HCT116 (cell line): ENCODE measurements around the gene ZNF750. TPM values are rescaled to one million over a fixed set of nuclear protein-coding genes. Genes with fewer than 3 reads are reported as not detected.

Experiments used
- ATAC-seq: fragments of 200-7000 bp; cut with Tn5 transposase; 2 replicates; pipeline ENCODE4 v1.9.1; 2020; ENCODE audit warnings: mild to moderate bottlenecking, moderate library complexity
- BruUV-seq: library from RNA; stranded (reverse); fragments of 400-500 nt; replicated peaks from 2 replicates; lab custom pipeline; 2021; lab: Mats Ljungman, UMichigan
- CTCF ChIA-PET: fragments of 300-600 bp; sonication (Branson Sonifier 250); formaldehyde crosslinking; loops from one replicate; lab custom pipeline; 2021; ENCODE audit warnings: antibody characterized with exemption; lab: Charles Lee
- POLR2A ChIA-PET: fragments of 300-600, 350-600 bp; sonication (Branson Sonifier 250); formaldehyde crosslinking; loops from one replicate; lab custom pipeline; 2021; ENCODE audit warnings: antibody characterized with exemption; lab: Charles Lee
- RAD21 ChIA-PET, 2 experiments: fragments of 300-600 bp; sonication (Branson Sonifier 250); formaldehyde crosslinking; loops; one replicate each; lab custom pipeline; 2023; ENCODE audit warnings: low total read pairs in 2 of 2; ENCODE audit not compliant: uncharacterized antibody in 2 of 2, unreplicated experiment in 2 of 2, low non-redundant PET in 1 of 2; lab: Charles Lee
- DNase-seq: peaks from one replicate; pipeline ENCODE4 v3.0.0-alpha.2; 2010; ENCODE audit warnings: low read depth, low spot score
- H2AFZ ChIP-seq: fragments of 200-600 bp; shearing (Covaris generic), sonication (generic); 2 replicates; pipeline ENCODE4 v1.6.1; 2017; ENCODE audit warnings: low read depth, mixed run types, mixed read lengths, antibody characterized with exemption, low read length; ENCODE audit not compliant: poor library complexity, severe bottlenecking
- H3K27ac ChIP-seq: 2 replicates; pipeline ENCODE4 v1.5.1; 2012; ENCODE audit warnings: low read depth, low read length
- H3K27me3 ChIP-seq: fragments of 200-600 bp; sonication (generic); 2 replicates; pipeline ENCODE4 v1.6.1; 2016; ENCODE audit warnings: mixed run types, low read length, mixed read lengths; ENCODE audit not compliant: insufficient read depth
- H3K36me3 ChIP-seq, 2 experiments: fragments of 200-500 bp in 1 of 2; fragments of 200-600 bp in 1 of 2; sonication (Bioruptor generic) in 1 of 2; sonication (generic) in 1 of 2; 2 replicates each; pipeline versions ENCODE4 v1.5.1 to v1.6.1; 2014 to 2016; ENCODE audit warnings: low read length in 2 of 2, inconsistent platforms in 1 of 2, mixed read lengths in 1 of 2, mixed run types in 1 of 2; ENCODE audit not compliant: insufficient read depth in 2 of 2, control insufficient read depth in 1 of 2
- H3K4me1 ChIP-seq, 2 experiments: fragments of 200-600 bp in 1 of 2; sonication (generic) in 1 of 2; 2 replicates each; pipeline versions ENCODE4 v1.5.1 to v1.6.1; 2012 to 2017; ENCODE audit warnings: low read length in 2 of 2, inconsistent platforms in 1 of 2, mild to moderate bottlenecking in 1 of 2, mixed read lengths in 1 of 2, mixed run types in 1 of 2, moderate library complexity in 1 of 2; ENCODE audit not compliant: insufficient read depth in 2 of 2, control insufficient read depth in 1 of 2
- H3K4me2 ChIP-seq: fragments of 200-600 bp; sonication (generic); 2 replicates; pipeline ENCODE4 v1.6.1; 2017; ENCODE audit warnings: mixed run types, low read length, mixed read lengths
- H3K4me3 ChIP-seq, 2 experiments: fragments of 200-600 bp in 1 of 2; sonication (generic) in 1 of 2; replicated peaks in 1 of 2; 2 replicates each; pipeline ENCODE4 v1.5.1; 2011 to 2016; ENCODE audit warnings: low read length in 2 of 2, control low read depth in 1 of 2, low read depth in 1 of 2, mild to moderate bottlenecking in 1 of 2, mixed read lengths in 1 of 2, mixed run types in 1 of 2
- H3K79me2 ChIP-seq: fragments of 200-600 bp; sonication (generic); 2 replicates; pipeline ENCODE4 v1.6.1; 2017; ENCODE audit warnings: mild to moderate bottlenecking, mixed run types, low read length, moderate library complexity, mixed read lengths; ENCODE audit not compliant: insufficient read depth
- H3K9ac ChIP-seq: fragments of 200-600 bp; sonication (generic); 2 replicates; pipeline ENCODE4 v1.6.1; 2016; ENCODE audit warnings: low read length, mixed read lengths
- H3K9me2 ChIP-seq: fragments of 200-600 bp; sonication (generic), shearing (Covaris generic); 2 replicates; pipeline ENCODE4 v1.6.1; 2017; ENCODE audit warnings: mixed run types, mild to moderate bottlenecking, moderate library complexity; ENCODE audit not compliant: insufficient read depth
- H3K9me3 ChIP-seq, 2 experiments: fragments of 200-500 bp in 1 of 2; fragments of 200-600 bp in 1 of 2; sonication (Bioruptor generic) in 1 of 2; sonication (generic) in 1 of 2; 2 replicates each; pipeline ENCODE4 v1.6.1; 2014 to 2017; ENCODE audit warnings: low read length in 2 of 2, mixed read lengths in 2 of 2, inconsistent platforms in 1 of 2, low read depth in 1 of 2, mild to moderate bottlenecking in 1 of 2, mixed run types in 1 of 2, moderate library complexity in 1 of 2; ENCODE audit not compliant: control insufficient read depth in 1 of 2, insufficient read depth in 1 of 2
- H4K20me1 ChIP-seq: fragments of 200-600 bp; sonication (generic), shearing (Covaris generic); 2 replicates; pipeline ENCODE4 v1.6.1; 2017; ENCODE audit warnings: mixed run types, mild to moderate bottlenecking, moderate library complexity; ENCODE audit not compliant: insufficient read depth
- CEBPB ChIP-seq: IDR thresholded peaks from 2 replicates; pipeline ENCODE4 v1.6.1; 2012; ENCODE audit warnings: low read depth
- CTCF ChIP-seq, 3 experiments: fragments of 200-600 bp in 1 of 3; sonication (generic) in 1 of 3; IDR thresholded peaks in 2 of 3; conservative IDR thresholded peaks in 1 of 3; 2 replicates each; pipeline ENCODE4 v1.5.1; 2012 to 2017; ENCODE audit warnings: low read depth in 2 of 3, low read length in 2 of 3, antibody characterized with exemption in 1 of 3, borderline replicate concordance in 1 of 3, control low read depth in 1 of 3, mild to moderate bottlenecking in 1 of 3, mixed read lengths in 1 of 3, mixed run types in 1 of 3, moderate library complexity in 1 of 3; ENCODE audit not compliant: insufficient read depth in 1 of 3
- EGR1 ChIP-seq: IDR thresholded peaks from 2 replicates; pipeline ENCODE4 v1.6.1; 2012; ENCODE audit warnings: low read depth
- ELF1 ChIP-seq: IDR thresholded peaks from 2 replicates; pipeline ENCODE4 v1.6.1; 2012; ENCODE audit warnings: low read depth, borderline replicate concordance
- EZH2phosphoT487 ChIP-seq: fragments of 200-600 bp; IDR thresholded peaks from 2 replicates; pipeline ENCODE4 v1.6.1; 2018; ENCODE audit warnings: antibody characterized with exemption, borderline replicate concordance
- FOSL1 ChIP-seq: IDR thresholded peaks from 2 replicates; pipeline ENCODE4 v1.6.1; 2012; ENCODE audit warnings: low read depth
- MAX ChIP-seq: IDR thresholded peaks from 2 replicates; pipeline ENCODE4 v1.6.1; 2012
- POLR2AphosphoS5 ChIP-seq: IDR thresholded peaks from 2 replicates; pipeline ENCODE4 v1.6.1; 2011; ENCODE audit warnings: mild to moderate bottlenecking, low read depth, low read length, moderate library complexity
- REST ChIP-seq: IDR thresholded peaks from 2 replicates; pipeline ENCODE4 v1.6.1; 2012; ENCODE audit warnings: low read depth
- SP1 ChIP-seq: IDR thresholded peaks from 2 replicates; pipeline ENCODE4 v1.6.1; 2012; ENCODE audit warnings: low read depth
- SRF ChIP-seq: IDR thresholded peaks from 2 replicates; pipeline ENCODE4 v1.6.1; 2012; ENCODE audit warnings: low read depth
- TCF7L2 ChIP-seq: IDR thresholded peaks from 2 replicates; pipeline ENCODE4 v1.7.0; 2011; ENCODE audit warnings: borderline replicate concordance, inconsistent platforms; ENCODE audit not compliant: insufficient read depth, insufficient read length; ENCODE audit errors: extremely low read depth
- YY1 ChIP-seq: IDR thresholded peaks from 2 replicates; pipeline ENCODE4 v1.6.1; 2011; ENCODE audit warnings: low read length, low read depth, moderate library complexity, mild to moderate bottlenecking; ENCODE audit not compliant: insufficient replicate concordance; ENCODE audit errors: extremely low read depth
- ZFX ChIP-seq: fragments of 450-650 bp; IDR thresholded peaks from 2 replicates; pipeline ENCODE4 v1.6.1; 2017
- ZNF274 ChIP-seq: fragments of 200-500 bp; sonication (Bioruptor generic); IDR thresholded peaks from 2 replicates; pipeline ENCODE4 v1.6.1; 2014; ENCODE audit warnings: mild to moderate bottlenecking, low read depth, low read length, inconsistent platforms
- intact Hi-C: fragments of 100-400 bp; cut with micrococcal nuclease; formaldehyde crosslinking; loops from 2 replicates; pipeline ENCODE4 v1.10.0; 2022
- total RNA-seq: library from RNA; stranded (reverse); gene quantifications from one replicate; pipeline ENCODE4 v1.2.1, GENCODE V29; 2021; ENCODE audit not compliant: unreplicated experiment

ZNF750 gene
- total RNA-seq, 1 experiment from 2014 or later, result not detected

- H2AFZ ChIP-seq, result no peak overlapping the region
- H3K79me2 ChIP-seq, result peaks cover 32% of the 10 kb centered on the region; the same call in 1 of the 2 replicates
- no peak overlapping the region for H3K4me2 ChIP-seq
- ATAC-seq (no peak), DNase-seq (no peak)
- no peak overlapping the region for H3K9ac ChIP-seq
- no peak for TF ChIP-seq FOSL1
- no peak for TF ChIP-seq POLR2AphosphoS5
- TF ChIP-seq TCF7L2, result no peak
- TF ChIP-seq ELF1, result no peak
- TF ChIP-seq MAX, result no peak
- no peak for TF ChIP-seq SRF
- TF ChIP-seq CEBPB, result no peak
- no peak for TF ChIP-seq CTCF (IDR thresholded peaks at IDR 0.05 in 2 of 3, conservative IDR thresholded peaks at IDR 0.05 in 1 of 3; ENCODE audit: borderline replicate concordance in 1 of 3, insufficient read depth in 1 of 3, low read depth in 2 of 3, low read length in 2 of 3)
- TF ChIP-seq SP1, result no peak
- TF ChIP-seq ZNF274, result no peak
- TF ChIP-seq REST, result no peak
- TF ChIP-seq ZFX, result no peak
- no peak for TF ChIP-seq YY1
- TF ChIP-seq EZH2phosphoT487, result no peak
- no peak for TF ChIP-seq EGR1
- peaks cover 12 to 22% of the 10 kb centered on the region in 2 experiments for H3K4me1 ChIP-seq
- no peak overlapping the region for H3K4me3 ChIP-seq
- BruUV-seq, result no TSS peak
- no peaks in the 10 kb centered on the region for H3K9me3 ChIP-seq
- H4K20me1 ChIP-seq, result 0 out of 2 replicates have a peak, but pooled peaks cover 3% of the 10 kb centered on the region
- intact Hi-C loops, result no loop called here
- H3K36me3 ChIP-seq, result no peaks in the 10 kb centered on the region; a peak in 1 of 4 replicates
- H3K27me3 ChIP-seq, result no peaks in the 10 kb centered on the region
- POLR2A ChIA-PET, result no interaction called here
- CTCF ChIA-PET, result no interaction called here
- no peaks in the 10 kb centered on the region for H3K9me2 ChIP-seq
- H3K27ac ChIP-seq, result no peak overlapping the region
- RAD21 ChIA-PET, result no interaction called here
Observed at GRCh38 chr17:82880620-82881323, 41.0 kb upstream of the ZNF750 start.
